Measurements from ENCODE around the gene DMRTC2. TPM values are rescaled to one million over a fixed set of nuclear protein-coding genes. Genes with fewer than 3 reads are reported as not detected.

Gene DMRTC2
- total RNA-seq, 1 donor from 2014 or later = not detected

DNA sequence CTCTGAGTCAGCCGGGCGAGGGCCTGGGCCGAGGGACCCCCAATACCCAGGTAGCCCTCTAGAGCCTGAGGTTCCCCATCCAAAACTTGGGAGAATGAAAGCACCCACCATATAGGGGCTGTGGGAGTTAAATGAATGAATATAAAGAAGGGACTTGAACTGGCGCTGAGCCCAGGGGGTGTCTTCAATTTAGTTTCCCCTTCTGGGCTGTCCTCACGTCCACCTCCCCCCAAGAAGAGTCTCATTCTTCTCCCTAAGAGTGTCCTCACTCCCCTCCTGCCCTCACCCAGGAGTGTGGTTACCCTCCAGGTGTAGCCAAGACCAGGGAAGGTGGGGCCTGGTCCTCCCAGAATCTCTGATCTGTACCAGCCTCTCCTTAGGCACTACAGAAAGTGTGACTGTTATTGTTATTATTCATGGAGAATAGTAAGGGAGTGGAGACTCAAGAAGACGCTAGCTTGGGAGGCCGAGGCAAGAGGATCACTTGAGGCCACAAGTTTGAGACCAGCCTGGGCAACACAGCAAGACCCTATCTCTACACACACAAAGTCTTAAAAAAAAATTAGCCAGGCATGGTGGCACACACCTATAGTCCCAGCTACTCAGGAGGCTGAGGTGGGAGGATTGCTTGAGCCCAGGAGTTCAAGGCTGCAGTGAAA is 35.0 kb downstream of the DMRTC2 start:
- TF ChIP-seq, protein P1, sequence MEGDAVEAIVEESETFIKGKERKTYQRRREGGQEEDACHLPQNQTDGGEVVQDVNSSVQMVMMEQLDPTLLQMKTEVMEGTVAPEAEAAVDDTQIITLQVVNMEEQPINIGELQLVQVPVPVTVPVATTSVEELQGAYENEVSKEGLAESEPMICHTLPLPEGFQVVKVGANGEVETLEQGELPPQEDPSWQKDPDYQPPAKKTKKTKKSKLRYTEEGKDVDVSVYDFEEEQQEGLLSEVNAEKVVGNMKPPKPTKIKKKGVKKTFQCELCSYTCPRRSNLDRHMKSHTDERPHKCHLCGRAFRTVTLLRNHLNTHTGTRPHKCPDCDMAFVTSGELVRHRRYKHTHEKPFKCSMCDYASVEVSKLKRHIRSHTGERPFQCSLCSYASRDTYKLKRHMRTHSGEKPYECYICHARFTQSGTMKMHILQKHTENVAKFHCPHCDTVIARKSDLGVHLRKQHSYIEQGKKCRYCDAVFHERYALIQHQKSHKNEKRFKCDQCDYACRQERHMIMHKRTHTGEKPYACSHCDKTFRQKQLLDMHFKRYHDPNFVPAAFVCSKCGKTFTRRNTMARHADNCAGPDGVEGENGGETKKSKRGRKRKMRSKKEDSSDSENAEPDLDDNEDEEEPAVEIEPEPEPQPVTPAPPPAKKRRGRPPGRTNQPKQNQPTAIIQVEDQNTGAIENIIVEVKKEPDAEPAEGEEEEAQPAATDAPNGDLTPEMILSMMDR (IDR thresholded peaks at IDR 0.05; ENCODE audit: insufficient read depth, low read depth, low read length) = no peak
- no peak for TF ChIP-seq EZH2 (IDR thresholded peaks at IDR 0.05; ENCODE audit: insufficient read depth, low read length)
- FAIRE-seq = no peak
- peaks cover 7% of the 10 kb centered on the region for H3K27me3 Mint-ChIP-seq (ENCODE audit: low read depth, unreplicated experiment)

DNA sequence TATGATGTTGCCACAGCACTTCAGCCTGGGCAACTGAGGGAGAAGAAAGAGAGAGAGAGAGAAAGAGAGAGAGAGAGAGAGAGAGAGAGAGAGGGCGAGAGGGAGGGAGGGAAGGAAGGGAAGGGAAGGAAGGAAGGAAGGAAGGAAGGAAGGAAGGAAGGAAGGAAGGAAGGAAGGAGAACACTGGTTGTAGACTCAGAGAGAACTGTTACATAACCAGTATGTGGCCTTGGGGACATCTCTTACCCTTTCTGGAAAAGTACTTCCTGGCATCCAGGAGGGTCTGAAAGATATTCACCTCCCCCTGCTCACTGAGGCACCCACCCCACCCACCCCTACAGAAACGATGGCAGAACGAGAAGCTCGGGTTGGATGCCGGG is 35.5 kb downstream of the DMRTC2 start:
- Mint-ChIP-seq H3K27ac (ENCODE audit: unreplicated experiment) (no peak overlapping the region), H3K36me3 (ENCODE audit: low read depth, unreplicated experiment) (no peaks in the 10 kb centered on the region), H3K4me1 (ENCODE audit: low read depth, unreplicated experiment) (peaks cover 3% of the 10 kb centered on the region), H3K9me3 (ENCODE audit: unreplicated experiment) (no peaks in the 10 kb centered on the region), H3K27me3 (ENCODE audit: low read depth, unreplicated experiment) (peaks cover 7% of the 10 kb centered on the region), H3K4me3 (ENCODE audit: unreplicated experiment) (no peak overlapping the region)
- no peak overlapping the region for H3K27ac ChIP-seq (ENCODE audit: low read depth, low read length)
- no peaks in the 10 kb centered on the region for H3K9me3 ChIP-seq (ENCODE audit: insufficient read depth, low read depth, low read length)
- peaks cover 2% of the 10 kb centered on the region for H3K27me3 ChIP-seq (ENCODE audit: insufficient read depth, low read length)
- H3K4me1 ChIP-seq (ENCODE audit: insufficient read depth, low read length) = peaks cover 9% of the 10 kb centered on the region
- no peak overlapping the region for H3K4me2 ChIP-seq (ENCODE audit: low read length)
- peaks cover 13% of the 10 kb centered on the region for H3K79me2 ChIP-seq (ENCODE audit: insufficient read depth, low read length)
- H3K36me3 ChIP-seq (ENCODE audit: insufficient read depth, low read length) = no peaks in the 10 kb centered on the region
- no peak overlapping the region for H3K4me3 ChIP-seq (ENCODE audit: insufficient read depth, low read depth, low read length)
- H4K20me1 ChIP-seq (ENCODE audit: insufficient read depth, low read length) = peaks cover 4% of the 10 kb centered on the region
- no peak overlapping the region for H2AFZ ChIP-seq (ENCODE audit: low read depth, low read length)
- H3K9ac ChIP-seq (ENCODE audit: low read length) = no peak overlapping the region
- FAIRE-seq = no peak
- TF ChIP-seq EZH2 (IDR thresholded peaks at IDR 0.05; ENCODE audit: insufficient read depth, low read length) = no peak
- TF ChIP-seq, protein P1 (IDR thresholded peaks at IDR 0.05; ENCODE audit: insufficient read depth, low read depth, low read length) = no peak
- no peak for DNase-seq (ENCODE audit: low read depth)

More for the DNA sequence above, 35.0 kb downstream of the DMRTC2 start:
- H3K27ac Mint-ChIP-seq (ENCODE audit: unreplicated experiment) = no peak overlapping the region
- Histone ChIP-seq H3K36me3 (ENCODE audit: insufficient read depth, low read length) (no peaks in the 10 kb centered on the region), H3K4me2 (ENCODE audit: low read length) (no peak overlapping the region), H2AFZ (ENCODE audit: low read depth, low read length) (no peak overlapping the region), H3K27me3 (ENCODE audit: insufficient read depth, low read length) (peaks cover 2% of the 10 kb centered on the region), H3K79me2 (ENCODE audit: insufficient read depth, low read length) (peaks cover 7% of the 10 kb centered on the region), H3K27ac (ENCODE audit: low read depth, low read length) (no peak overlapping the region), H3K4me3 (ENCODE audit: insufficient read depth, low read depth, low read length) (no peak overlapping the region), H3K9ac (ENCODE audit: low read length) (no peak overlapping the region), H4K20me1 (ENCODE audit: insufficient read depth, low read length) (no peaks in the 10 kb centered on the region), H3K9me3 (ENCODE audit: insufficient read depth, low read depth, low read length) (no peaks in the 10 kb centered on the region), H3K4me1 (ENCODE audit: insufficient read depth, low read length) (peaks cover 5% of the 10 kb centered on the region)
- no peak overlapping the region for H3K4me3 Mint-ChIP-seq (ENCODE audit: unreplicated experiment)
- no peak for DNase-seq (ENCODE audit: low read depth)
- no peaks in the 10 kb centered on the region for H3K36me3 Mint-ChIP-seq (ENCODE audit: low read depth, unreplicated experiment)
- H3K4me1 Mint-ChIP-seq (ENCODE audit: low read depth, unreplicated experiment) = no peaks in the 10 kb centered on the region
- H3K9me3 Mint-ChIP-seq (ENCODE audit: unreplicated experiment) = no peaks in the 10 kb centered on the region
